ENCODE data around the gene VSIG2. TPM values are rescaled to one million over a fixed set of nuclear protein-coding genes. Genes with fewer than 3 reads are reported as not detected.

VSIG2 gene
- total and polyA plus RNA-seq, 7 experiments from 2014 or later = 0.19 to 1.7 (median 0.82) TPM; not detected in 1

DNA sequence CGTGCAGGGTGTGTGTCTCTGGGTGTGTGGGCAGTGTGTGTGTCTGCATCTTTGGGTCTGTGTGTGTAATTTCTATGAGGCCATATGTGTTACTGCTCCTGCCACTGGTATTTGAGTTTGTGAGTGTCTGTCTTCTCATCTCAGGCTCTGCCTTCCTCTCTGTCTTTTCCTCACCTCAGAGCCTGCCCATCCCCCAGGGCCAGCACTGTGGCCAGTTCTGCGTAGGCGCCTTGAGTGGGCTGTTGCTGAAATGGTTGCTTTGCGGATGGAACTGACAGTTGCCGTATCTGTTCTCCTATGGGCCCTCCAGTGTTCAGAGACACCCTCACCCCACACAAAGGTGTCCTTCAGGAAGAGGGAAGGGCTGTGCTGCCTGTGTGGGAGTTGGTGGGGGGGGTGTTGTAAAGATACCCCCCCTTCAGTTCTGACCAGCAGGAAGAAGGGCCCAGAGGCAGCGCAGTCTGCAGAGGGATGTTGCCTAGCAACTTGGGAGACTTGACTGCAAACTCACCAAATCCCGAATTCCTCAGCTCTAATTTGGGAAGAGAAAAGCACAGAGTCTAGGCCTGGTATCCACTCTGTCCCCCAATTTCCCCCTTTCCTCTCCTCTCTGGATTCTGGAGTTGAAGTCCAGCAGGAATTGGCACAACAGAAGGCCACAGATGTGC is 14.3 kb downstream of the VSIG2 start:
- H3K36me3 ChIP-seq (ENCODE audit: control insufficient read depth in 2 of 3, insufficient read depth in 3 of 3, low read length in 3 of 3) = no peaks in the 10 kb centered on the region
- Mint-ChIP-seq H3K9me3 (no peaks in the 10 kb centered on the region), H3K36me3 (no peaks in the 10 kb centered on the region), H3K4me1 (peaks cover 18 to 29% (median 19%) of the 10 kb centered on the region in 7 donors), H3K4me3 (peak overlapping the region in 2 of 10 donors; percentile 30 to 45), H3K27me3 (peaks cover 0 to 61% (median 9%) of the 10 kb centered on the region in 5 donors), H3K27ac (no peak overlapping the region)
- no peaks in the 10 kb centered on the region for H3K9me3 ChIP-seq (ENCODE audit: control insufficient read depth in 2 of 3, low read length in 3 of 3)
- no peaks in the 10 kb centered on the region for H3K27me3 ChIP-seq (ENCODE audit: control insufficient read depth in 2 of 2, insufficient read depth in 2 of 2, low read length in 2 of 2)
- H3K4me1 ChIP-seq (ENCODE audit: control insufficient read depth in 2 of 2, insufficient read depth in 2 of 2, low read length in 2 of 2) = peaks cover 0 to 5% of the 10 kb centered on the region in 2 donors
- ATAC-seq (no peak), DNase-seq (no peak)
- no peak overlapping the region for H3K4me3 ChIP-seq (ENCODE audit: low read length)
- H3K27ac ChIP-seq (ENCODE audit: low read depth, low read length) = no peak overlapping the region
- CTCF ChIA-PET = no interaction called here
- intact Hi-C loops (cut with micrococcal nuclease) = no loop called here
- POLR2A ChIA-PET = interaction anchor here (1.3 kb wide), 1 partner anchor 66 kb away, joined by 4 read pairs; no protein-coding TSS in a partner anchor

DNA sequence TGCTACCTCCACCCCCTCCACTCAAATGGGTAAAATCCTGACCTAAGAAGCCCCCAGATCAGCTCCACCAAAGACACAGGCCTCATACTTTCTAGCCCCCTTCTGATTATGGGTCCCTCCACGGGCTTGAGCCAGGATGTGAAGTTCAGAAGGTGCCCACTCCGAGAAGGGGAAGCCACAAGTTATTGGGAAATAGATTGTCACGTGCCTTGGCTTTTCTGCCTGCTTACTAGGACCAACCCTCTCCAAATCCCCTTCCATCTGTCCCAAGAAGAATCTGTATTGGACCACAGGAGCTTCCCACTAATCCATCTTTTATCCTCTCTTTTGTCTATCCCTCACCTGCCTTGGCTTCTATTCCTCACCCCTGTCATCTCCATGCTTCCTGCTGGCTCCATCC is 15.3 kb downstream of the VSIG2 start:
- ChIA-PET CTCF (interaction anchor here (0.6 to 0.8 kb wide), 2 partner anchors 27 to 61 kb away, joined by 3 read pairs; no protein-coding TSS in a partner anchor), POLR2A (interaction anchor here (1.0 kb wide), 1 partner anchor 10 kb away, joined by 3 read pairs; no protein-coding TSS in a partner anchor)
- Histone ChIP-seq H3K4me3 (ENCODE audit: low read length) (no peak overlapping the region), H3K4me1 (ENCODE audit: control insufficient read depth in 2 of 2, insufficient read depth in 2 of 2, low read length in 2 of 2) (peaks cover 0 to 5% of the 10 kb centered on the region in 2 donors), H3K27me3 (ENCODE audit: control insufficient read depth in 2 of 2, insufficient read depth in 2 of 2, low read length in 2 of 2) (no peaks in the 10 kb centered on the region), H3K9me3 (ENCODE audit: control insufficient read depth in 2 of 3, low read length in 3 of 3) (no peaks in the 10 kb centered on the region), H3K27ac (ENCODE audit: low read depth, low read length) (no peak overlapping the region), H3K36me3 (ENCODE audit: control insufficient read depth in 2 of 3, insufficient read depth in 3 of 3, low read length in 3 of 3) (no peaks in the 10 kb centered on the region)
- Mint-ChIP-seq H3K9me3 (no peaks in the 10 kb centered on the region), H3K36me3 (no peaks in the 10 kb centered on the region), H3K27me3 (peaks cover 0 to 54% (median 8%) of the 10 kb centered on the region in 5 donors), H3K4me1 (peaks cover 17 to 28% (median 19%) of the 10 kb centered on the region in 7 donors), H3K4me3 (peak overlapping the region in 1 of 10 donors; percentile 21), H3K27ac (no peak overlapping the region)
- intact Hi-C loops (cut with micrococcal nuclease) = no loop called here
- ATAC-seq = no peak
- DNase-seq = no peak

GRCh38 chr11:124732230-124732629 is 19.8 kb downstream of the VSIG2 start:
- intact Hi-C loops (cut with micrococcal nuclease) = no loop called here
- Mint-ChIP-seq H3K36me3 (no peaks in the 10 kb centered on the region), H3K27me3 (peaks cover 0 to 33% (median 0%) of the 10 kb centered on the region in 5 donors), H3K27ac (no peak overlapping the region), H3K9me3 (no peaks in the 10 kb centered on the region), H3K4me1 (peaks cover 0 to 8% (median 0%) of the 10 kb centered on the region in 7 donors), H3K4me3 (no peak overlapping the region)
- H3K27me3 ChIP-seq (ENCODE audit: control insufficient read depth in 2 of 2, insufficient read depth in 2 of 2, low read length in 2 of 2) = no peaks in the 10 kb centered on the region
- no peak overlapping the region for H3K27ac ChIP-seq (ENCODE audit: low read depth, low read length)
- ChIA-PET CTCF (no interaction called here), POLR2A (no interaction called here)
- DNase-seq (no peak), ATAC-seq (peak; percentile 59)
- H3K4me1 ChIP-seq (ENCODE audit: control insufficient read depth in 2 of 2, insufficient read depth in 2 of 2, low read length in 2 of 2) = no peaks in the 10 kb centered on the region
- no peaks in the 10 kb centered on the region for H3K36me3 ChIP-seq (ENCODE audit: control insufficient read depth in 2 of 3, insufficient read depth in 3 of 3, low read length in 3 of 3)
- H3K9me3 ChIP-seq (ENCODE audit: control insufficient read depth in 2 of 3, low read length in 3 of 3) = no peaks in the 10 kb centered on the region
- no peak overlapping the region for H3K4me3 ChIP-seq (ENCODE audit: low read length)

DNA sequence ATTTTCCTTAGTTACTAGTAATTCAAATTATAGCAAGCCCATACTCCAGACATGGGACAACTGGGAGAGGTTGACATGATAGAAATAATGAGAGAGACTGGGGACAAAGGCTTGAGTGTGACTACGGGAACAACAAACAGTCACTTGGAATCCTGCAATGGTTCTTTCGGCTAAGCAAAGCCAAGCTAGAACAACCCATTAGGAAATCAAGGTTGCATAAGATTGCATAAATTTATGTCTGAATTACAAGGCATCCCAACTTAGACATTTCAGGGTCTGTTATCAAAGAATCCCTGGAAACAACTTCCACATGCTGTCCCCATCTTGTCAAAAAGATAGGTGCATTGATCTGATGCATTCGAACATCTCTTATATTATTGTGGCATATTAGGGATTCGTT is 22.5 kb downstream of the VSIG2 start:
- ChIA-PET CTCF (interaction anchor here (1.1 kb wide), 1 partner anchor 59 kb away, joined by 3 read pairs; no protein-coding TSS in a partner anchor), POLR2A (no interaction called here)
- Histone ChIP-seq H3K27me3 (ENCODE audit: control insufficient read depth in 2 of 2, insufficient read depth in 2 of 2, low read length in 2 of 2) (no peaks in the 10 kb centered on the region), H3K9me3 (ENCODE audit: control insufficient read depth in 2 of 3, low read length in 3 of 3) (no peaks in the 10 kb centered on the region), H3K27ac (ENCODE audit: low read depth, low read length) (no peak overlapping the region), H3K4me1 (ENCODE audit: control insufficient read depth in 2 of 2, insufficient read depth in 2 of 2, low read length in 2 of 2) (no peaks in the 10 kb centered on the region), H3K36me3 (ENCODE audit: control insufficient read depth in 2 of 3, insufficient read depth in 3 of 3, low read length in 3 of 3) (no peaks in the 10 kb centered on the region), H3K4me3 (ENCODE audit: low read length) (no peak overlapping the region)
- peaks cover 6 to 30% (median 7%) of the 10 kb centered on the region in 5 donors for H3K27me3 Mint-ChIP-seq
- DNase-seq (no peak), ATAC-seq (no peak)
- no peak overlapping the region for H3K4me3 Mint-ChIP-seq
- intact Hi-C loops (cut with micrococcal nuclease) = no loop called here
- H3K36me3 Mint-ChIP-seq = no peaks in the 10 kb centered on the region
- H3K27ac Mint-ChIP-seq = no peak overlapping the region
- H3K4me1 Mint-ChIP-seq = peaks cover 0 to 20% (median 13%) of the 10 kb centered on the region in 7 donors
- H3K9me3 Mint-ChIP-seq = no peaks in the 10 kb centered on the region

- H3K4me1 ChIP-seq (ENCODE audit: control insufficient read depth in 2 of 2, insufficient read depth in 2 of 2, low read length in 2 of 2) = no peaks in the 10 kb centered on the region
- Mint-ChIP-seq H3K9me3 (no peaks in the 10 kb centered on the region), H3K4me3 (no peak overlapping the region), H3K27me3 (peaks cover 6 to 40% (median 8%) of the 10 kb centered on the region in 5 donors), H3K36me3 (no peaks in the 10 kb centered on the region), H3K27ac (no peak overlapping the region), H3K4me1 (peaks cover 0 to 20% (median 13%) of the 10 kb centered on the region in 7 donors)
- ATAC-seq (no peak), DNase-seq (no peak)
- ChIA-PET CTCF (no interaction called here), POLR2A (no interaction called here)
- no peaks in the 10 kb centered on the region for H3K9me3 ChIP-seq (ENCODE audit: control insufficient read depth in 2 of 3, low read length in 3 of 3)
- H3K27ac ChIP-seq (ENCODE audit: low read depth, low read length) = no peak overlapping the region
- intact Hi-C loops (cut with micrococcal nuclease) = no loop called here
- H3K4me3 ChIP-seq (ENCODE audit: low read length) = no peak overlapping the region
- H3K36me3 ChIP-seq (ENCODE audit: control insufficient read depth in 2 of 3, insufficient read depth in 3 of 3, low read length in 3 of 3) = no peaks in the 10 kb centered on the region
- H3K27me3 ChIP-seq (ENCODE audit: control insufficient read depth in 2 of 2, insufficient read depth in 2 of 2, low read length in 2 of 2) = no peaks in the 10 kb centered on the region
Measured at GRCh38 chr11:124728134-124728533, 23.9 kb downstream of the VSIG2 start.

DNA sequence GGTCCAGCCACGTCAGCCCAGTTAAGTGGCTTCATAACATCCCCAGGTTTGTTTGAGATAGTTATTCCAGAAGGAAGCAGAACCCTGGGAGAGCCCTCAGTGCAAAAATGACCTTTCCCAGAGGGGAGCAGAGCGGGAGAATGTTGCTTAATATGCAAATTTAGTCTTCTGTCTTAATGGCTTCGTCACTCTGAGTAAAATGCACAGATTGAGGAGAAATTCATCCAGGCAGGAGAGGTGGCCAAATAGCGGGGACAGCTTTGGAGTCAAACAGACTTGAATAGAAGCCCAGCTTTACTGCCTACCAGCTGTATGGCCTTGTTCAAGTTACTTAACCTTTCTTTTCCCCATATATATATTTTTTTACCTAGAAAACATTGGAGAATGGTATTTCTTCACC is 24.6 kb downstream of the VSIG2 start:
- H3K36me3 Mint-ChIP-seq = no peaks in the 10 kb centered on the region
- H3K9me3 ChIP-seq (ENCODE audit: control insufficient read depth in 2 of 3, low read length in 3 of 3) = no peaks in the 10 kb centered on the region
- DNase-seq (no peak), ATAC-seq (no peak)
- H3K36me3 ChIP-seq (ENCODE audit: control insufficient read depth in 2 of 3, insufficient read depth in 3 of 3, low read length in 3 of 3) = no peaks in the 10 kb centered on the region
- peaks cover 0 to 2% of the 10 kb centered on the region in 2 donors for H3K4me1 ChIP-seq (ENCODE audit: control insufficient read depth in 2 of 2, insufficient read depth in 2 of 2, low read length in 2 of 2)
- no peak overlapping the region for H3K4me3 ChIP-seq (ENCODE audit: low read length)
- CTCF ChIA-PET = no interaction called here
- H3K27me3 ChIP-seq (ENCODE audit: control insufficient read depth in 2 of 2, insufficient read depth in 2 of 2, low read length in 2 of 2) = no peaks in the 10 kb centered on the region
- intact Hi-C loops (cut with micrococcal nuclease) = no loop called here
- H3K27me3 Mint-ChIP-seq = peaks cover 6 to 47% (median 15%) of the 10 kb centered on the region in 5 donors
- POLR2A ChIA-PET = no interaction called here
- H3K4me3 Mint-ChIP-seq = no peak overlapping the region
- H3K27ac Mint-ChIP-seq = no peak overlapping the region
- no peaks in the 10 kb centered on the region for H3K9me3 Mint-ChIP-seq
- peaks cover 3 to 21% (median 18%) of the 10 kb centered on the region in 7 donors for H3K4me1 Mint-ChIP-seq
- no peak overlapping the region for H3K27ac ChIP-seq (ENCODE audit: low read depth, low read length)

DNA sequence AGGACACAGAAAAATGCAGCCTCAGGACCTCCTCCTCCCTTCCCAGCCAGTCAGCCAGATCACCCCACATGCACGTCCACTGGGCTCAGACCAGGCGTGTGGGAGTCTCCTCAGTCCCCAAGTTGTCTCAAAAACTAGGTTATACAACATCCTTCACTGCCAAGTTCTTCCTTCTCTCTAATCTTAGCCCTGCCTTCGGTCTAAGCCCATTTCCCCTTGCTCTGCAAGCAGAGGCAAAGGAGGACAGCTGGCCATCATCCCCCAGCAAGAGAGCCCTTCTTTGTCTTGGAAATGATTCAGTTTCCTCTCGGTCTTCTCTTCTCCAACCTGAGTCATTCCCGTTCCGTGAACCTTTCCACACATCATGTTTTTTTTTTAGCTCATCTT is 26.3 kb downstream of the VSIG2 start:
- POLR2A ChIA-PET = interaction anchor here (0.5 to 1.5 kb wide), 2 partner anchors 19 to 64 kb away, joined by 3 read pairs; no protein-coding TSS in a partner anchor
- H3K27me3 ChIP-seq (ENCODE audit: control insufficient read depth in 2 of 2, insufficient read depth in 2 of 2, low read length in 2 of 2) = no peaks in the 10 kb centered on the region
- H3K27me3 Mint-ChIP-seq = peaks cover 6 to 63% (median 15%) of the 10 kb centered on the region in 5 donors
- DNase-seq = no peak
- no peak overlapping the region for H3K27ac ChIP-seq (ENCODE audit: low read depth, low read length)
- no peaks in the 10 kb centered on the region for H3K9me3 ChIP-seq (ENCODE audit: control insufficient read depth in 2 of 3, low read length in 3 of 3)
- CTCF ChIA-PET = no interaction called here
- peak overlapping the region in 1 of 9 donors; percentile 3 for H3K27ac Mint-ChIP-seq
- no peaks in the 10 kb centered on the region for H3K9me3 Mint-ChIP-seq
- no peaks in the 10 kb centered on the region for H3K36me3 ChIP-seq (ENCODE audit: control insufficient read depth in 2 of 3, insufficient read depth in 3 of 3, low read length in 3 of 3)
- no peaks in the 10 kb centered on the region for H3K36me3 Mint-ChIP-seq
- no peak overlapping the region for H3K4me3 Mint-ChIP-seq
- H3K4me1 ChIP-seq (ENCODE audit: control insufficient read depth in 2 of 2, insufficient read depth in 2 of 2, low read length in 2 of 2) = peaks cover 0 to 5% of the 10 kb centered on the region in 2 donors
- ATAC-seq = no peak
- H3K4me1 Mint-ChIP-seq = peaks cover 6 to 30% (median 23%) of the 10 kb centered on the region in 7 donors
- intact Hi-C loops (cut with micrococcal nuclease) = no loop called here
- H3K4me3 ChIP-seq (ENCODE audit: low read length) = no peak overlapping the region
